ENCODE results near the gene CBLB. TPM values are rescaled to one million over a fixed set of nuclear protein-coding genes. Genes with fewer than 3 reads are reported as not detected.
"Not testable (repeated sequence)": the region's sequence is repeated elsewhere in the genome, so short reads cannot be mapped to it uniquely, and the experiment has no call there.

The CBLB gene
- polyA plus RNA-seq, 3 donors: 43.2 to 57.0 (median 49.9) TPM

DNA sequence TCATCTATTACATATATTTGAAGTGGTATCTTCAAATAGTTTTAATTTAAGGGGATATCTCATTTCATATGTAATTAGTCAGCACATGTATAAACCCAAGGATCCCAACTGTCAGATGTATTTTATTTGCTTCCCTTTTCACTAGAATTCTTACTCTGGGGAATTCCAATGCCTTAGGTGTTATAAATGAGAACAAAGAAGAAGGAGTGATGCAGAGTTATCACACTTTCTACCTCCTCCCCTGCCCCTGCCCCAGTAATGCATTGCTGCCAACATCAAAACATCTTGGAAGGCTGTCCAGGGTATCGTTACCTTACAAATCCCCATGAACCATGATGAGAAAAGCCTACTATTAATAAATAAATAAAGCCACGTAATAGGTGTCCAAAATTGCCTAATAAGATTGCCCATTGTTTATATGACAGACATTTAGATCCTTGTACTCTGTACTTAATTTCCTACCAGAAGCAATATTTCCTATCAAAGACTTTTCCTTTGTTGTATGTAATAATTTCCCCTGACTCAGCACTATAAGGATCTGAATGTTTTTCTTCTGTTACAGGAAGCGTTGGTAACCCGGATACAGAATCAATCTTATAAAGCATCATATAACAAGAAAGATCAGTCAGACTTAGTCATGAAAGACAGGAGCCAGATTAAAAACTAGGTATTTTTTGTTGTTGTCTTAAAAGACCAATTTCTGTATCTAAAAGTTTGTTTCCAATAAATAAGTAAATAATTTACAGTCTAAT is 38.8 kb downstream of the CBLB start:
- DNase-seq (ENCODE audit: extremely low read depth in 1 of 11, low read depth in 9 of 11, low spot score in 4 of 11): no peak

DNA sequence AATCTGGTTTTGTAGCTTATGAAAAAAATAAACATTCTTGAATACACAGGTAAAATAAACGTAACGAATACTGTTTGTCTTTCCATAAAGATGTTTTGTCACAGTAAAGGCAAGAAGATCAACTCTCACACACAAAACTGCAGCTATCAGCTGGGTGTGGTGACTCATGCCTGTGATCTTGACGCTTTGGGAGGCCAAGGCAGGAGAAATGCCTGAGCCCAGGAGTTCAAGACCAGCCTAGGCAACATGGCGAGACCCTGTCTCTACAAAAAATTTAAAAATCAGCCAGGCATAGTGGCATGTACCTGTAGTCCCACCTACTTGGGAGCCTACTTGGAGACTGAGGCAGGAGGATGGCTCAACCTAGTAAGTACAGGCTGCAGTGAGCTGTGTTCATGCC is 39.6 kb downstream of the CBLB start:
- DNase-seq (ENCODE audit: extremely low read depth in 1 of 11, low read depth in 9 of 11, low spot score in 4 of 11): no peak

GRCh38 chr3:105828703-105829102 is 40.1 kb downstream of the CBLB start:
- no peak for DNase-seq (ENCODE audit: extremely low read depth in 1 of 11, low read depth in 9 of 11, low spot score in 4 of 11)

DNA sequence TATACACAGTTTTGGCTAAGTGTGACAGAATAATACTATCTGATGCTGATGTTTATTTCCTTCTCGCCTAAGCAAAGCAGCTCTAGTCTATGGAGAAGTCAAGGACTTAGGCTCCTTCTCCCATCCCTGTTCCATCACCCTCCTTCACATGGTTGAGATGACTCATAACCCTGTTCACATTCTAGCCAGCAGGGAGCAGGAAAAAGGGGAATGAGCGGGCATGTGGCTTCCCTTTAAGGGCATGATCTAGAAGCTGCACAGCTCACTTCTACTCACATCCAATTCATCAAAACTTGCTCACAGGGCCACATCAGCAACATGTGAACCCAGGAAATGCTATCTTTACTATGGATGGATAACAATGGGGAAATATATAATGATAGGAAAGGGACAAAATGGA is 40.9 kb downstream of the CBLB start:
- DNase-seq (ENCODE audit: extremely low read depth in 1 of 11, low read depth in 9 of 11, low spot score in 4 of 11): no peak

GRCh38 chr3:105826778-105827634 is 41.8 kb downstream of the CBLB start:
- DNase-seq (ENCODE audit: extremely low read depth in 1 of 11, low read depth in 9 of 11, low spot score in 4 of 11): no peak

- DNase-seq (ENCODE audit: extremely low read depth in 1 of 11, low read depth in 9 of 11, low spot score in 4 of 11): no peak
These were observed 44.7 kb downstream of the CBLB start for GRCh38 chr3:105824129-105824528.

DNA sequence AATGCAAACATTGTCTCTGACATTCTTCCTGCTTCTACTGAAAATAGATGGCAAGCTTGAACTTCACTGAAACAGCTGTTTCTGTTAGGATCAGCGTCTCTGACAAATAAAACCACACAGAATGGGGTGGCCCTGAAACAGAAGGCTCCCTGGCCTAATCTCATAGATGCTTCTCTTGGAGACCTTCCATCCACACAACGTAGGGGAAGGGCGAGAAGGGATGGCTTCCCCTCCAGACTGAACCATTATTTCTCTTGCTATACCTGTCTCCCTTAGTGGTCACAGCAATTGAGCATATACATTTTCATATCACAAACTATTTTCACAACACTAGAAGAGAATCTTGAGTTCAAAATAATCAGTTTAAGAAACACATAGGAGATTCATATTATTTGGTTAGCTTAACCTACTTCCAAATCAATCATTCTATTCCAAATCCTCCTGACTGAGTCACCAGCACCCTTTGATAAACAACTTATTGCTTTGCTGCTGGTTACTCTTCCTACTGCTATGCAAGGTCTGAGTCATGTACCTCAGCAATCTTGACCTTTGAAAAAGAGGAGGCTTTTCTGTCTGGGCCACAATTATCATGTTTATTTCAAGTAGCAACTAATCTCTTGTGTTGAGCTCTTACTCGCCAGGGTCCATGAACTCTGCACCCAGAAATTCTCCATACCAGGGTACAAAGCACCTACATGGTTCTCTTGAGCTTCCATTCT is 45.5 kb downstream of the CBLB start:
- no peak for DNase-seq (ENCODE audit: extremely low read depth in 1 of 11, low read depth in 9 of 11, low spot score in 4 of 11)

- no peak for DNase-seq (ENCODE audit: extremely low read depth in 1 of 11, low read depth in 9 of 11, low spot score in 4 of 11)
These were observed 46.4 kb downstream of the CBLB start for GRCh38 chr3:105822171-105823123.

GRCh38 chr3:105821433-105821832 is 47.4 kb downstream of the CBLB start:
- no peak for DNase-seq (ENCODE audit: extremely low read depth in 1 of 11, low read depth in 9 of 11, low spot score in 4 of 11)

DNA sequence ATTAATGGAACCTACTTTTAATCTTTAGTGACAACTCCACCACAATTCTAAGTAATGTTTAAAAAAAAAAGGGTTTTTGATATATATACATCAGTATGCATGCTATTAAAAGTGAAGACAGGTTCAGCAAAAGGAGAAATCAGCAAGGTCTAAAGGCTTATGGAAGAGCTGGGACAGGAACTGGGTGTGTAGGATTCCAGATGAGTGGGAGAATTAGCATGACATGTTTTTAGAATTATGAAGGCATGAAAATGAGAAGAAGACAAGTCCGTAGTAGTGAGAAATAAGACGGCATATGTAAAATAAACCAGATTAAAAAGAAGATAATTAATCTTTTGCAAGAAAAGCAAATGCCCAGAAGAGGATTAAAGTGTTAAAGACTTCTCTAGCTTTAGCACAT is 52.0 kb downstream of the CBLB start:
- DNase-seq (ENCODE audit: extremely low read depth in 1 of 11, low read depth in 9 of 11, low spot score in 4 of 11): no peak

GRCh38 chr3:105815331-105815730 is 53.5 kb downstream of the CBLB start:
- DNase-seq (ENCODE audit: extremely low read depth in 1 of 11, low read depth in 9 of 11, low spot score in 4 of 11): not testable (repeated sequence)

GRCh38 chr3:105813710-105814109 is 55.1 kb downstream of the CBLB start:
- no peak for DNase-seq (ENCODE audit: extremely low read depth in 1 of 11, low read depth in 9 of 11, low spot score in 4 of 11)

GRCh38 chr3:105812194-105812586 is 56.6 kb downstream of the CBLB start:
- DNase-seq (ENCODE audit: extremely low read depth in 1 of 11, low read depth in 9 of 11, low spot score in 4 of 11): no peak

DNA sequence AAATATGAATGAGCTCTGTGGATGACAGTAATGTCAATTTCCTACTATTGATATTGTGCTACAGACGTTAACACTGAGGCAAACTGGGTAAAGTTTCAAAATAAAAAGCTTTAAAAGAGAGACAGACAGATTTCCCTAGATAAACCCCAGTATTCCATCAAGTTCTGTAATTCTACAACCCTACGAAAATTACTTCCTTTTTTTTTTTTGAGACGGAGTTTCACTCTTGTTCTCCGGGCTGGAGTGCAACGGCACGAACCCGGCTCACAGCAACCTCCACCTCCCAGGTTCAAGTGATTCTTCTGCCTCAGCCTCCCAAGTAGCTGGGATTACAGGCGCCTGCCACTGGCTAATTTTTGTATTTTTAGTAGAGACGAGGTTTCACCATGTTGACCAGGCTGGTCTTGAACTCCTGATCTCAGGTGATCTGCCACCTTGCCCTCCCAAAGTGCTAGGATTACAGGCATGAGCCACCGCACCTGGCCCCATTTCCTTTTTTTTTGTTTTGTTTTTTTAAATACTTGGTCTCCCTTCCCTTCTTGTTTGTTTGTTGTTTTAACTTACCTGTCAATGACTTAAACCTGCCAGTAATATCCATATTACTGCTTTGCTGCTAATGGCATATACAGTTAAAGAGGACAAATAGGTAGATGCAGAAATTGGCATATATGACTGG is 57.2 kb downstream of the CBLB start:
- DNase-seq (ENCODE audit: extremely low read depth in 1 of 11, low read depth in 9 of 11, low spot score in 4 of 11): no peak

DNA sequence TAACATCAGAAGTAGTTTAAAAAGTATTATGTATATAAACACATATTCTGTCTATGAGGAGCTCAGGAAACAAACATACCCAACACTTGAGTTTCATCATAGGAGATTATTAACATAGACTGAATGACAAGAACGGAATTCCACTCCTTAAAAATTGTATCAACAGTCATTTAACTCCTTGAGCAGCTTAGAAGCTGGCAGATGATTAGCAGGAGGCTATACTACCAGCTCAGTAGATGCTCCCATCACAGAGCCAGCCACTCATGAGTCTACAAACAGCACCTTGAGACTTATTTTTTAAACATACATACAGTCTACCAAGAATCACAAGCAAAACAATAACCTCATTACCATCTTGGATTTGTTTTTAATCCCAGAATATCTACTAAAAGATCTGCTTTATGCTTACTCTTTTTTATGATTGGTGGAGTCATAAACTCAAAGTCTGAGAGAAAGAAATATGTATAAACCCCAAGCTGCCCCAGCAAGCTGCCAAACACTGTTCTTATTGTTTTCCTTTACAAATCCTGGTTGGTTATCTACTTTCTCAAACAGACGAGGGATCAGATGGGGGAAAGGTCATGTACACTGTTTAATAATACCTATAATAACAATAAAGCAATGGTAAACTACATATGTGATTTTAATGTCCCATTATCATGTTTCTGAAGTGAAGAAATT is 59.5 kb downstream of the CBLB start:
- DNase-seq (ENCODE audit: extremely low read depth in 1 of 11, low read depth in 9 of 11, low spot score in 4 of 11): no peak

DNA sequence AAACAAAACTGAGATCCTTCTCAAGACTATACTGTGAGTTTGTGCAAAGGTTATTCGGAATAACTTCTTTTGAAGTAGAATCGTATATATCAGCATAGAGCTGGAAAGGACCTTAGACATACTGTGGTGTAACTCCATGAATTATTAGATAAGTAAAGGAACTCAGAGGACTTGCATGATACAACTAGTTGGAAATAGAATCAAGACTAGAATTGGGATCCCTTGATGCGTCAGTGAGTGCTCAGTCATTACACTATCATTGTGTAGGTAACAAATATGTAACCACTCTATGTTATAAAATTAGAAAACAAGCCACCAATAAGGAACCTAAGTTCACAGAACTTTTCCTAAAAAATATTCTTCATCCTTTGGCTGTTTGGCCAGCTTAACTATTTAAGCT is 61.1 kb downstream of the CBLB start:
- DNase-seq (ENCODE audit: extremely low read depth in 1 of 11, low read depth in 9 of 11, low spot score in 4 of 11): no peak

- DNase-seq (ENCODE audit: extremely low read depth in 1 of 11, low read depth in 9 of 11, low spot score in 4 of 11): no peak
These were observed 61.7 kb downstream of the CBLB start for GRCh38 chr3:105807146-105807545.

DNA sequence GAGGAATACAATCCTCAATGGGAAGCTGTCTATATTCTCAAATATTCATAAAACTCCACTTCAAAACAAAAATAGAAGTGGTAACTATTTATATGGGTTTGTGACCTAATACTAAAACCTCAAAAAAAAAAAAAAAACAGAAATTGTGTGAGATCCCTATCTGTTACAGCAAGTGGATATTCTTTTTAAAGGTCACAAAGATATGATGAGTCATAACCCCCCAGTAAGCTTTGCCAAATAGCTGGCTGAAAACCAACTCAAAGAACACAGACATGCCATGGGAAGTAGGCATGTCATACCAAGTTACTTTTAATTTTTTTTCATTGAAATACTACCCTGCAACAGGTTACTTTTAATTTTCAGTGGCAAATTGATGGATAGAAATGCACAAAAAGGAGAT is 62.5 kb downstream of the CBLB start:
- DNase-seq (ENCODE audit: extremely low read depth in 1 of 11, low read depth in 9 of 11, low spot score in 4 of 11): no peak
